Fibroblast of skin of scalp (primary cell): Measurements from ENCODE around the gene OGFOD3.
"Not testable (repeated sequence)": the region's sequence is repeated elsewhere in the genome, so short reads cannot be mapped to it uniquely, and the experiment has no call there.

ENCODE experiments used
- DNase-seq: peaks from one replicate; pipeline ENCODE4 v3.0.0-alpha.2; 2013

OGFOD3 gene

GRCh38 chr17:82373072-82373452 is 45.3 kb downstream of the OGFOD3 start:
- DNase-seq: not testable (repeated sequence)

- no peak for DNase-seq
Observed at GRCh38 chr17:82372249-82373071, 45.9 kb downstream of the OGFOD3 start.

GRCh38 chr17:82371333-82372248 is 46.8 kb downstream of the OGFOD3 start, which contains the start of gene UTS2R:
UTS2R (plus strand) TSS chr17:82371765; CDS start chr17:82374325, 2,560 bp downstream.
- no peak for DNase-seq

GRCh38 chr17:82370471-82371332 is 47.7 kb downstream of the OGFOD3 start:
- DNase-seq: no peak

- no peak for DNase-seq
Observed at GRCh38 chr17:82369211-82369610, 49.2 kb downstream of the OGFOD3 start.

- no peak for DNase-seq
Observed at GRCh38 chr17:82367724-82368524, 50.5 kb downstream of the OGFOD3 start.

GRCh38 chr17:82366749-82367148 is 51.6 kb downstream of the OGFOD3 start:
- no peak for DNase-seq

GRCh38 chr17:82365606-82366295 is 52.6 kb downstream of the OGFOD3 start:
- no peak for DNase-seq

GRCh38 chr17:82361885-82362633 is 56.3 kb downstream of the OGFOD3 start:
- no peak for DNase-seq

- DNase-seq: not testable (repeated sequence)
Observed at GRCh38 chr17:82359451-82360074, 58.8 kb downstream of the OGFOD3 start.

GRCh38 chr17:82358465-82359350 is 59.7 kb downstream of the OGFOD3 start, which contains the start of gene TEX19:
TEX19 (plus strand) TSS chr17:82359247; CDS start chr17:82362151, 2,904 bp downstream.
- no peak for DNase-seq

GRCh38 chr17:82357394-82357793 is 61.0 kb downstream of the OGFOD3 start:
- DNase-seq: no peak

GRCh38 chr17:82356845-82357355 is 61.5 kb downstream of the OGFOD3 start:
- no peak for DNase-seq

- no peak for DNase-seq
Observed at GRCh38 chr17:82355770-82356427, 62.5 kb downstream of the OGFOD3 start.

- DNase-seq: no peak
Observed at GRCh38 chr17:82354804-82355308, 63.5 kb downstream of the OGFOD3 start.

- no peak for DNase-seq
Observed at GRCh38 chr17:82353484-82353883, 64.9 kb downstream of the OGFOD3 start.
